Measurements from ENCODE around the gene IKBKG.
"Not testable (repeated sequence)": the region's sequence is repeated elsewhere in the genome, so short reads cannot be mapped to it uniquely, and the experiment has no call there.

The IKBKG gene, protein sequence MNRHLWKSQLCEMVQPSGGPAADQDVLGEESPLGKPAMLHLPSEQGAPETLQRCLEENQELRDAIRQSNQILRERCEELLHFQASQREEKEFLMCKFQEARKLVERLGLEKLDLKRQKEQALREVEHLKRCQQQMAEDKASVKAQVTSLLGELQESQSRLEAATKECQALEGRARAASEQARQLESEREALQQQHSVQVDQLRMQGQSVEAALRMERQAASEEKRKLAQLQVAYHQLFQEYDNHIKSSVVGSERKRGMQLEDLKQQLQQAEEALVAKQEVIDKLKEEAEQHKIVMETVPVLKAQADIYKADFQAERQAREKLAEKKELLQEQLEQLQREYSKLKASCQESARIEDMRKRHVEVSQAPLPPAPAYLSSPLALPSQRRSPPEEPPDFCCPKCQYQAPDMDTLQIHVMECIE

DNA sequence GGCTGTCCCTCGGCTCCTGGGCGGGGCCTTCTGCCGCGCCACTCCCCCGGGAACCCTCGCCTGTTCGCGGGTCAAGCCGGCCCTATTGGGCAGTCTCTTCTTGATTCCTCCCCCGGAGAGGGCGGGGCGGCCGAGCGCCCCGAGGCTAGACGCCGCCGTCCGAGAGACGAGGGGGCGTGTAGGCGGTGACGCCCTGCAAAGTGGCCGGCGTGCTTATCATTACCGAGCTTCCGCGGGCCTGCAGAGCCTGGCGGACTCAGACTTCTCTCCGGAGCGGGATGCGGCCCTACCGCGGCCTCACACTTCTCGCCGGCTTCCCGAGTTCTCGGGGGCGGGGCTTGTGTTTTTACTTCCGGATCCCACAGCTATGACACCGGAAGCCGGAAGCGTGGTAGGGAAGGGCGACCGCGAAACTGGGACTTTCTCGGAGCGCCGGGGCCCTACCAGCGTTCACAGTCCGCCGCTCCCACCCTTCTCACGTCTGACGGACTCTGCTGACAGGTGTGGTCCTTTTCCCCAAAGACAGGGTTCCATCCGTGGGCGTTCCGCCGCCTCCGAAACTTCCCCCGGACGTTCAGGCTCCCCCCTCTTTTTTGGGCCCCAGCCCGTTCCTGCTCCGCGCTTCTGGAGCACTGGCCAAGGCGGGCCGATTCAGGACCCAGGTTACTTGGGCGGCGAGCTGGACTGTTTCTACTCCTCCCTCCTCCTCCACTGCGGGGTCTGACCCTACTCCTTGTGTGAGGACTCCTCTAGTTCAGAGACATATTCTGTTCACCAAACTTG lies at the start of gene IKBKG:
Gene IKBKG (plus strand): TSS at position 376 of the 783 bp plus-strand sequence. CDS start 4,383 bp downstream, outside the sequence.
- peak; percentile 87 for DNase-seq (ENCODE audit: low read depth)
- peak within 1 kb of the TSS; percentile 80 for H3K4me3 ChIP-seq (ENCODE audit: low read length)
- TF ChIP-seq, protein P1, sequence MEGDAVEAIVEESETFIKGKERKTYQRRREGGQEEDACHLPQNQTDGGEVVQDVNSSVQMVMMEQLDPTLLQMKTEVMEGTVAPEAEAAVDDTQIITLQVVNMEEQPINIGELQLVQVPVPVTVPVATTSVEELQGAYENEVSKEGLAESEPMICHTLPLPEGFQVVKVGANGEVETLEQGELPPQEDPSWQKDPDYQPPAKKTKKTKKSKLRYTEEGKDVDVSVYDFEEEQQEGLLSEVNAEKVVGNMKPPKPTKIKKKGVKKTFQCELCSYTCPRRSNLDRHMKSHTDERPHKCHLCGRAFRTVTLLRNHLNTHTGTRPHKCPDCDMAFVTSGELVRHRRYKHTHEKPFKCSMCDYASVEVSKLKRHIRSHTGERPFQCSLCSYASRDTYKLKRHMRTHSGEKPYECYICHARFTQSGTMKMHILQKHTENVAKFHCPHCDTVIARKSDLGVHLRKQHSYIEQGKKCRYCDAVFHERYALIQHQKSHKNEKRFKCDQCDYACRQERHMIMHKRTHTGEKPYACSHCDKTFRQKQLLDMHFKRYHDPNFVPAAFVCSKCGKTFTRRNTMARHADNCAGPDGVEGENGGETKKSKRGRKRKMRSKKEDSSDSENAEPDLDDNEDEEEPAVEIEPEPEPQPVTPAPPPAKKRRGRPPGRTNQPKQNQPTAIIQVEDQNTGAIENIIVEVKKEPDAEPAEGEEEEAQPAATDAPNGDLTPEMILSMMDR (conservative IDR thresholded peaks at IDR 0.05; ENCODE audit: low read length): no peak

DNA sequence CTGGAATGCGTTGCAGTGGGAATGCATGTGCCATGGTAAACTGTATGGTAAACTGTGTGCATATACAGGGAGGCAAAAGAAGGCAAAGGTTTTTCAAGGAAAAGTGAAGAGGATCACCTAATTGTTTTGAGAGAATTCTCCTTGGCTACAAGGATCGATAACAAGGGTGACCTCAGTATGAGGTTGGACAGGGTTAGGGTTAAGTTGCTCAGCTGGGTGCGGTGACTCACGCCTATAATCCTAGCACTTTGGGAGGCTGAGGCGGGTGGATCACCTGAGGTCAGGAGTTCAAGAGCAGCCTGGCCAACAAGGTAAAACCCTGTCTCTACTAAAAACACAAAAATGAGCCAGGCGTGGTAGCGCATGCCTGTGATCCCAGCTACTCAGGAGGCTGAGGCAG lies 46.0 kb upstream of the IKBKG start:
- DNase-seq (ENCODE audit: low read depth): not testable (repeated sequence)

DNA sequence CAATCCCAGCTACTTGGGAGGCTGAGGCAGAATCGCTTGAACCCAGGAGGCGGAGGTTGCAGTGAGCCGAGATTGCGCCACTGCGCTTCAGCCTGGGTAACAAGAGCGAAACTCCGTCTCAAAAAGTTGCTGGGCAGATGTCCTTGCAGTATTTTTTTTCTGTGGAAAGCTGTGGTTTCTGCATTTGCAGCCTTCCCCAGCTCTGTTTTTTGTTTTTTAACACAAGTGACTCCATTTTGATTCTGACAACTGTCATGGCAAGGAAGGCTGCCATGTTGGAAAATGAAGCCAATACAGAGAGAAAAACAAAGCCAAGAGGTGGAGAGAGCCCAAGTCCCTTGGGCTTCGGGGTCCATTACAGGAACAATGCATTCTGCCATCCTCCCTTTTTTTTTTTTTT lies 45.3 kb upstream of the IKBKG start:
- H3K4me3 ChIP-seq (ENCODE audit: low read length): no peak overlapping the region
- TF ChIP-seq, protein P1 (conservative IDR thresholded peaks at IDR 0.05; ENCODE audit: low read length): no peak
- no peak for DNase-seq (ENCODE audit: low read depth)

More for the DNA sequence above, 46.0 kb upstream of the IKBKG start:
- H3K4me3 ChIP-seq (ENCODE audit: low read length): not testable (repeated sequence)

DNA sequence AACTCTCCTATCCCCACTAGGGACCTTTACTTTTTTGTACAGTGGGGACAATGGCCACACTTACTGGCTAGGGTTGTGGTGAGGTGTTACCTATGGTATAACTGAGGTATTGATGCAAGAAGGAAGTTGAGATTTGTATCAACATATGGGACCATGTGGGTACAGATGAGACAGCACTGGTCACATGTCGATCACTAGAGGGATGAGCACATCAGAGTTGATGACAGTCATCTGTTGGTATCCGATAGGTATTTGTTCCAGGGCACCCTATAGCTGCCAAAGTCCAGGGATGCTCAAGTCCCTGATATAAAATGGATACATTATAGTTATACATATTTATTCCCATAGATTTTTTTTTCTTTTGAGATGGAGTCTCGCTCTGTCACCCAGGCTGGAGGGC lies 44.4 kb upstream of the IKBKG start:
- TF ChIP-seq, protein P1 (conservative IDR thresholded peaks at IDR 0.05; ENCODE audit: low read length): no peak
- no peak for DNase-seq (ENCODE audit: low read depth)
- H3K4me3 ChIP-seq (ENCODE audit: low read length): no peak overlapping the region

DNA sequence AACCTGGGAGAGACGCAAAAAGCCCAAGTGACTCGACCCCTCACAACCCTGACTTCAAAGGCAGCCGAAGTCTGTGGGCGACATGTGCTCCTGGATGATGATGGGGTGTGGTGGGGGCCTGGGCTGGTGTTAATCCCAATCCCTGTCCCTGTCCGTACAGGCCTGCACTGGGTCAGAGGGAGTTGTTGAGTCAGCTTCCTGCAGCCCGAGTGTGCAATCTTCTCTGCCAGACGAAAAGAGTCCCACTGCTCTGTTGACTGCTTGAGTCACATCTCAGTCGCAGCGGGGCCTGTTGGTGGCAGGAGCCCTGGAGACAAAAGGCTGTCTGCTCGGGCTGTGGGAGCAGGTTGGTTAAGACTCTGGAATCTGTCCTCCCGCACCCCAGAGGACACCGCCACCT lies 41.7 kb upstream of the IKBKG start:
- DNase-seq (ENCODE audit: low read depth): peak; percentile 49
- TF ChIP-seq, protein P1 (conservative IDR thresholded peaks at IDR 0.05; ENCODE audit: low read length): no peak
- H3K4me3 ChIP-seq (ENCODE audit: low read length): no peak overlapping the region

DNA sequence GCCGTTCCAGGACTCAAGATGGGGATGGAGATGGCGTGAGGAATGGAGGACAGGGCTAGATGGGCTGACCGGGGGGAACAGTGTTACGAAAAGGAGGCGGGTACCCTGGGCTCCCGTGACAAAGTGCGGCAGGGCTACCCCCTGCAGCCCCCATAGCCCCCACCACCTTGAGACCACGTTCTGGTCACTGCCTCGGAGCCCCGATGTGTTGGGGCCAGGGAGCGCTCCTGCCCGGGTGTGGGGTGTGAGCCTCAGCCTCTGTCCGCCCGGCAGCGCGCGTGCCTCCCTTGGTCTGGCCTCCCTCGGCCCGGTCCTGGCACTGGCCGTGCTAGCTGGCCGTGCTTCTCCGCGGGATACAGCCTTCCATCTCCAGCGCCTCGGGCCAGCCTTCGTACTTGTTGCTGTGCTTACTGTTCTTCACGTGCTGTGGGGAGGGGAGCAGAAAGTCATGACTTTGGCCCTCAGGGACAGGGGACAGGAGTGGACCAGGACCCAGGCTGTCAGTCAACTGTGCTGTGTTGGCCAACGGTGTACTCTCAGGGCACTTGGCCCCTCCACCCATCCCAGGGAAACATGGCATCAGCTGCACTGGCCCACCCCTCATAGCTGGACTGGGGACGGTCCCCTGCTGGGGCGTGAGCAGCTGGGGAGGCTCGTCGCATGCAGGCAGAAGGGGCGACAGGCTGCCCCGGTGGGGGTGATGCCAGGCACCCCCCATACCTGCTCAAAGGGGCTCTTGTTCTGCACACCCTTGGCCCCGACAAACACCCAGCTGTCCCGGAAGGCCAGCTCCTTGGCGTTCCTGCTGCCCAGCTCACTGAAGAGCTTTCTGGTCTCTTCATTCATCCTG lies 40.7 kb upstream of the IKBKG start:
- no peak overlapping the region for H3K4me3 ChIP-seq (ENCODE audit: low read length)
- TF ChIP-seq, protein P1 (conservative IDR thresholded peaks at IDR 0.05; ENCODE audit: low read length): no peak
- DNase-seq (ENCODE audit: low read depth): no peak
